Prostate gland (tissue), 2 donors: ENCODE measurements around the gene CSNK2B. TPM values are rescaled to one million over a fixed set of nuclear protein-coding genes. Genes with fewer than 3 reads are reported as not detected.

ENCODE experiments used
- DNase-seq: peaks from one replicate; pipeline ENCODE4 v3.0.0-alpha.2; 2019; ENCODE audit warnings: low spot score
- H3K27ac ChIP-seq, 2 donors: fragments of 200-600 bp; sonication (generic); 2 replicates each; pipeline ENCODE4 v1.5.1; 2017 to 2019
- H3K27me3 ChIP-seq: fragments of 200-600 bp; sonication (generic); replicated peaks from 2 replicates; pipeline ENCODE4 v1.5.1; 2019; ENCODE audit not compliant: insufficient read depth
- H3K36me3 ChIP-seq, 2 donors: fragments of 200-600 bp; sonication (generic); 1 replicate in 1 of 2; 2 replicates in 1 of 2; pipeline versions ENCODE4 v1.5.1 to v1.8.1; 2017 to 2019
- H3K4me1 ChIP-seq: fragments of 200-600 bp; sonication (generic); replicated peaks from 2 replicates; pipeline ENCODE4 v1.5.1; 2019
- H3K4me3 ChIP-seq, 2 donors: fragments of 200-600 bp; sonication (generic); 2 replicates each; pipeline ENCODE4 v1.5.1; 2017 to 2019
- H3K9me3 ChIP-seq: fragments of 200-600 bp; sonication (generic); 2 replicates; pipeline ENCODE4 v1.5.1; 2017
- CTCF ChIP-seq, 4 experiments: fragments of 200-600 bp in 2 of 4; fragments of 450-650 bp in 2 of 4; sonication (generic) in 2 of 4; IDR thresholded peaks; 1 replicate in 3 of 4; 2 replicates in 1 of 4; pipeline ENCODE4 v1.5.1; 2016 to 2019; ENCODE audit warnings: antibody characterized with exemption in 4 of 4, mild to moderate bottlenecking in 2 of 4, moderate library complexity in 2 of 4
- POLR2A ChIP-seq: fragments of 450-650 bp; IDR thresholded peaks from one replicate; pipeline ENCODE4 v1.6.1; 2016; ENCODE audit warnings: antibody characterized with exemption, mild to moderate bottlenecking
- POLR2AphosphoS5 ChIP-seq: sonication (generic); formaldehyde crosslinking; IDR thresholded peaks from one replicate; pipeline ENCODE4 v1.6.1; 2017; ENCODE audit warnings: antibody characterized with exemption
- WGBS: methylation state at CpG from one replicate; pipeline ENCODE4 v1.1.5; 2018; 5-methylcytosine and 5-hydroxymethylcytosine counted together
- intact Hi-C: fragments of 100-400 bp; cut with DNase I; formaldehyde crosslinking; loops from one replicate; pipeline ENCODE4 v1.14.2; 2022
- total RNA-seq, 2 donors: library from RNA; depleted of rRNA; stranded (reverse); fragments of >200 nt; gene quantifications; one replicate each; pipeline ENCODE4 v1.1.0, GENCODE V29; 2016

CSNK2B gene
- 100 to 1,000 TPM; 214 to 285 TPM for total RNA-seq

- no peaks in the 10 kb centered on the region for H3K9me3 ChIP-seq
- TF ChIP-seq CTCF (IDR thresholded peaks at IDR 0.05) (peak in 2 of 4 experiments; percentile 19 to 21), POLR2AphosphoS5 (peak; percentile 98), POLR2A (peak; percentile 76)
- H3K4me3 ChIP-seq = peak within 1 kb of the TSS; percentile 65 to 92
- WGBS = under 1% methylated on average over 60 of the region's 63 CpGs
- DNase-seq = peak; percentile 98
- H3K27ac ChIP-seq = peak within 1 kb of the TSS; percentile 94 to 96
- intact Hi-C loops = no loop called here
- peaks cover 15 to 19% of the 10 kb centered on the region in 2 donors for H3K36me3 ChIP-seq
- no peaks in the 10 kb centered on the region for H3K27me3 ChIP-seq
- H3K4me1 ChIP-seq = peaks cover 17% of the 10 kb centered on the region
Observed at GRCh38 chr6:31665501-31666336, at the start of gene CSNK2B. Gene CSNK2B (plus strand): TSS chr6:31666080. CDS start chr6:31666832, 752 bp downstream.

GRCh38 chr6:31617010-31617409 lies 48.9 kb upstream of the CSNK2B start:
- H3K27ac ChIP-seq = no peak overlapping the region
- no peaks in the 10 kb centered on the region for H3K9me3 ChIP-seq
- intact Hi-C loops = no loop called here
- no peaks in the 10 kb centered on the region for H3K36me3 ChIP-seq
- H3K4me3 ChIP-seq = no peak overlapping the region
- no peaks in the 10 kb centered on the region for H3K27me3 ChIP-seq
- H3K4me1 ChIP-seq = no peaks in the 10 kb centered on the region
- DNase-seq = no peak
- no peak for TF ChIP-seq CTCF (IDR thresholded peaks at IDR 0.05)
- TF ChIP-seq POLR2AphosphoS5 = no peak
- 84% methylated on average over 2 of the region's 2 CpGs for WGBS

GRCh38 chr6:31619805-31620585 lies 45.9 kb upstream of the CSNK2B start:
- TF ChIP-seq POLR2AphosphoS5 (peak; percentile 94), CTCF (IDR thresholded peaks at IDR 0.05) (peak in 2 of 4 experiments; percentile 29 to 44), POLR2A (peak; percentile 97)

GRCh38 chr6:31620586-31621319 lies 45.1 kb upstream of the CSNK2B start, which contains the start of gene PRRC2A:
Gene PRRC2A (plus strand): TSS chr6:31620715. CDS start chr6:31622790, 2,075 bp downstream.
- Histone ChIP-seq H3K9me3 (no peaks in the 10 kb centered on the region), H3K36me3 (peaks cover 17% of the 10 kb centered on the region in 2 donors), H3K27me3 (no peaks in the 10 kb centered on the region), H3K4me3 (peak within 1 kb of the TSS; percentile 63 to 84), H3K4me1 (no peaks in the 10 kb centered on the region), H3K27ac (peak within 1 kb of the TSS; percentile 92 to 96)
- TF ChIP-seq POLR2A = peak; percentile 68
- TF ChIP-seq CTCF (IDR thresholded peaks at IDR 0.05) = no peak
- peak; percentile 75 for DNase-seq
- intact Hi-C loops = loop anchor here (5.0 kb wide), 1 partner anchor 1352 kb away; no protein-coding TSS in a partner anchor
- WGBS = under 1% methylated on average over 66 of the region's 67 CpGs

More at GRCh38 chr6:31619805-31620585, 45.9 kb upstream of the CSNK2B start:
- WGBS = under 1% methylated on average over 50 of the region's 50 CpGs
- peaks cover 9 to 10% of the 10 kb centered on the region in 2 donors for H3K36me3 ChIP-seq
- H3K9me3 ChIP-seq = no peaks in the 10 kb centered on the region
- H3K27ac ChIP-seq = peak overlapping the region; percentile 92 to 96
- intact Hi-C loops = loop anchor here (5.0 kb wide), 1 partner anchor 1352 kb away; no protein-coding TSS in a partner anchor
- no peaks in the 10 kb centered on the region for H3K27me3 ChIP-seq
- DNase-seq = peak; percentile 97
- no peaks in the 10 kb centered on the region for H3K4me1 ChIP-seq
- H3K4me3 ChIP-seq = peak overlapping the region; percentile 63 to 84
